GM12878 (cell line): ENCODE measurements around the gene KIAA1671. TPM values are rescaled to one million over a fixed set of nuclear protein-coding genes. Genes with fewer than 3 reads are reported as not detected.

Experiments
- ATAC-seq: fragments of 200-7000 bp; cut with Tn5 transposase; 3 replicates; pipeline ENCODE4 v1.9.1; 2020; ENCODE audit warnings: mild to moderate bottlenecking, moderate library complexity
- BruUV-seq: library from RNA; stranded (reverse); fragments of 400-500 nt; replicated peaks from 2 replicates; lab custom pipeline; 2021; lab: Mats Ljungman, UMichigan
- CTCF ChIA-PET: fragments of 300-600 bp; sonication (Branson Sonifier 250); formaldehyde crosslinking; extraction: SDS; loops from one replicate; lab custom pipeline; 2021; ENCODE audit warnings: inconsistent platforms; lab: Yijun Ruan, JAX
- POLR2A ChIA-PET: fragments of 350-600 bp; formaldehyde crosslinking; extraction: SDS; loops from one replicate; lab custom pipeline; 2021; ENCODE audit warnings: inconsistent platforms; lab: Charles Lee
- RAD21 ChIA-PET: fragments of 300-600 bp; sonication (Branson Sonifier 250); formaldehyde crosslinking; loops from one replicate; lab custom pipeline; 2023; ENCODE audit warnings: antibody characterized with exemption; ENCODE audit not compliant: unreplicated experiment; lab: Charles Lee
- SMC1A ChIA-PET: fragments of 300-600 bp; sonication (Branson Sonifier 250); formaldehyde crosslinking; loops from one replicate; lab custom pipeline; 2023; ENCODE audit not compliant: unreplicated experiment, uncharacterized antibody; lab: Charles Lee
- DNase-seq: peaks from one replicate; pipeline ENCODE4 v3.0.0-alpha.2; 2011; ENCODE audit warnings: low read depth, low spot score
- FAIRE-seq: peaks from 3 replicates; lab custom pipeline; 2011; peaks lifted over from hg19 to GRCh38; lab: Jason Lieb, UNC
- H2AFZ ChIP-seq: 2 replicates; pipeline ENCODE4 v1.6.0; 2011; ENCODE audit warnings: low read depth, low read length, control low read depth; ENCODE audit not compliant: control insufficient read depth
- H3K27ac ChIP-seq: 2 replicates; pipeline ENCODE4 v1.5.1; 2011; ENCODE audit warnings: control low read depth; ENCODE audit not compliant: control insufficient read depth, insufficient read depth
- H3K27me3 ChIP-seq, 2 experiments: replicated peaks in 1 of 2; 2 replicates each; pipeline versions ENCODE4 v1.6.0 to v1.6.1; 2011; ENCODE audit warnings: low read length in 1 of 2; ENCODE audit not compliant: control insufficient read depth in 2 of 2, insufficient read depth in 2 of 2
- H3K36me3 ChIP-seq, 2 experiments: 2 replicates each; pipeline ENCODE4 v1.5.1; 2011; ENCODE audit warnings: low read length in 1 of 2; ENCODE audit not compliant: control insufficient read depth in 2 of 2, insufficient read depth in 2 of 2
- H3K4me1 ChIP-seq: 2 replicates; pipeline ENCODE4 v1.6.1; 2011; ENCODE audit warnings: mild to moderate bottlenecking, low read length, moderate library complexity, mixed read lengths; ENCODE audit not compliant: control insufficient read depth, insufficient read depth
- H3K4me2 ChIP-seq: 2 replicates; pipeline ENCODE4 v1.6.0; 2011; ENCODE audit warnings: control low read depth; ENCODE audit not compliant: control insufficient read depth, insufficient read depth
- H3K4me3 ChIP-seq: fragments of 200-600 bp; sonication (generic); 2 replicates; pipeline ENCODE4 v1.5.1; 2016
- H3K79me2 ChIP-seq: 2 replicates; pipeline ENCODE4 v1.6.0; 2011; ENCODE audit warnings: low read length; ENCODE audit not compliant: control insufficient read depth, insufficient read depth
- H3K9ac ChIP-seq: 2 replicates; pipeline ENCODE4 v1.8.0; 2011; ENCODE audit warnings: low read length, control low read depth, mixed read lengths; ENCODE audit not compliant: control insufficient read depth, insufficient read depth
- H3K9me3 ChIP-seq: replicated peaks from 3 replicates; pipeline ENCODE4 v1.5.1; 2011; ENCODE audit warnings: mild to moderate bottlenecking, low read length; ENCODE audit not compliant: control insufficient read depth, insufficient read depth
- H4K20me1 ChIP-seq: 2 replicates; pipeline ENCODE4 v1.6.0; 2011; ENCODE audit not compliant: control insufficient read depth, insufficient read depth
- ATF2 ChIP-seq: IDR thresholded peaks from 2 replicates; pipeline ENCODE4 v1.6.1; 2012; ENCODE audit warnings: low read length, inconsistent platforms
- BRCA1 ChIP-seq: IDR thresholded peaks from 2 replicates; pipeline ENCODE4 v1.6.1; 2011; ENCODE audit warnings: low read depth, low read length, improper control_type of control experiment
- CEBPB ChIP-seq, 2 experiments: fragments of 150-350 bp in 1 of 2; IDR thresholded peaks; 2 replicates each; pipeline ENCODE4 v1.6.1; 2012 to 2014; ENCODE audit warnings: low read depth in 2 of 2, low read length in 2 of 2, borderline replicate concordance in 1 of 2, inconsistent platforms in 1 of 2
- CEBPZ ChIP-seq: fragments of 150-350 bp; IDR thresholded peaks from 2 replicates; pipeline ENCODE4 v1.6.1; 2016; ENCODE audit warnings: low read depth, low read length
- E2F8 ChIP-seq: fragments of 450-650 bp; IDR thresholded peaks from 2 replicates; pipeline ENCODE4 v1.6.1; 2018; ENCODE audit warnings: mild to moderate bottlenecking, low read depth, moderate library complexity; ENCODE audit not compliant: partially characterized antibody
- E4F1 ChIP-seq: fragments of 450-650 bp; IDR thresholded peaks from 2 replicates; pipeline ENCODE4 v1.6.1; 2018; ENCODE audit warnings: borderline replicate concordance, mild to moderate bottlenecking; ENCODE audit not compliant: partially characterized antibody
- EED ChIP-seq: sonication (generic); IDR thresholded peaks from 2 replicates; pipeline ENCODE4 v1.6.1; 2016; ENCODE audit warnings: antibody characterized with exemption, low read depth
- ELK1 ChIP-seq: IDR thresholded peaks from 2 replicates; pipeline ENCODE4 v1.6.1; 2012; ENCODE audit warnings: low read depth, low read length, improper control_type of control experiment
- EP300 ChIP-seq, 2 experiments: fragments of 150-350 bp in 1 of 2; IDR thresholded peaks; 2 replicates each; pipeline ENCODE4 v1.6.1; 2011 to 2012; ENCODE audit warnings: low read depth in 2 of 2, low read length in 2 of 2, borderline replicate concordance in 1 of 2, improper control_type of control experiment in 1 of 2, inconsistent platforms in 1 of 2; ENCODE audit not compliant: control insufficient read depth in 1 of 2
- MYB ChIP-seq: fragments of 150-350 bp; IDR thresholded peaks from 2 replicates; pipeline ENCODE4 v1.6.1; 2014; ENCODE audit warnings: mild to moderate bottlenecking, low read depth, low read length, borderline replicate concordance
- NFXL1 ChIP-seq: fragments of 450-650 bp; IDR thresholded peaks from 2 replicates; pipeline ENCODE4 v1.6.1; 2017; ENCODE audit warnings: antibody characterized with exemption, mild to moderate bottlenecking, borderline replicate concordance
- RUNX3 ChIP-seq: IDR thresholded peaks from 2 replicates; pipeline ENCODE4 v1.6.1; 2012; ENCODE audit warnings: low read length, inconsistent platforms
- WGBS: methylation state at CpG from one replicate; pipeline ENCODE4 v1.1.6; 2016; ENCODE audit warnings: low lambda C conversion rate; ENCODE audit not compliant: insufficient replicate concordance, insufficient coverage; ENCODE audit errors: missing lambda C conversion rate; 5-methylcytosine and 5-hydroxymethylcytosine counted together
- in situ Hi-C: fragments of 300-500 bp; cut with MboI; formaldehyde crosslinking; loops from 9 replicates; pipeline ENCODE4 v1.14.3; 2018; ENCODE audit warnings: mixed read lengths
- intact Hi-C: fragments of 100-400 bp; cut with micrococcal nuclease; formaldehyde crosslinking; loops from one replicate; pipeline ENCODE4 v1.14.2; 2022; ENCODE audit not compliant: unreplicated experiment
- polyA plus RNA-seq, 11 experiments: library from polyadenylated mRNA; depleted of rRNA in 4 of 11; unstranded in 6 of 11; stranded (reverse) in 5 of 11; fragments of >200 nt; fragmentation: Nextera tagmentation in 4 of 11; fragmentation: Illumina TruSeq in 1 of 11; extraction: Ambion mirVana in 4 of 11; extraction: Trizol in 1 of 11; gene quantifications; 1 replicate in 1 of 11; 2 replicates in 10 of 11; pipeline versions ENCODE4 v1.2.1 to v1.2.3, GENCODE V29; 2011 to 2016; ENCODE audit warnings: inconsistent platforms in 2 of 11, missing spikeins in 2 of 11, low read depth in 1 of 11
- total RNA-seq, 4 experiments: library from RNA; depleted of rRNA in 3 of 4; stranded (reverse); fragments of >200 nt in 3 of 4; fragmentation: Illumina TruSeq in 1 of 4; extraction: Trizol in 1 of 4; gene quantifications; 2 replicates each; pipeline versions ENCODE4 v1.2.1 to v1.2.3, GENCODE V29; 2013 to 2021

The KIAA1671 gene
- total and polyA plus RNA-seq, 10 of the 15 experiments (the other 5 are each of a cell fraction or from before 2014, with no cell fraction given), result 0.05 to 2.7 (median 0.33) TPM

- Histone ChIP-seq H3K27me3 (no peaks in the 10 kb centered on the region), H3K4me2 (no peak overlapping the region), H2AFZ (no peak overlapping the region), H3K9me3 (no peaks in the 10 kb centered on the region), H3K4me3 (no peak overlapping the region), H3K27ac (no peak overlapping the region), H3K9ac (no peak overlapping the region), H3K79me2 (no peaks in the 10 kb centered on the region), H3K4me1 (no peaks in the 10 kb centered on the region), H4K20me1 (no peaks in the 10 kb centered on the region), H3K36me3 (no peaks in the 10 kb centered on the region)
- CTCF ChIA-PET, result no interaction called here
- BruUV-seq, result no TSS peak
- FAIRE-seq (no peak), ATAC-seq (no peak), DNase-seq (no peak)
- 0% methylated on average over 1 of the region's 1 CpG for WGBS
- intact Hi-C loops, result no loop called here
- in situ Hi-C loops, result no loop called here
- SMC1A ChIA-PET, result no interaction called here
- POLR2A ChIA-PET, result no interaction called here
- RAD21 ChIA-PET, result interaction anchor here (1.3 kb wide), 1 partner anchor 36 kb away, joined by 4 read pairs; no protein-coding TSS in a partner anchor
- no peak for TF ChIP-seq RUNX3
- no peak for TF ChIP-seq NFXL1
- TF ChIP-seq EED, result no peak
- no peak for TF ChIP-seq E4F1
- no peak for TF ChIP-seq CEBPZ
- no peak for TF ChIP-seq CEBPB (IDR thresholded peaks at IDR 0.05; ENCODE audit: borderline replicate concordance in 1 of 2, low read depth in 2 of 2, low read length in 2 of 2)
- no peak for TF ChIP-seq MYB
- TF ChIP-seq EP300 (IDR thresholded peaks at IDR 0.05; ENCODE audit: borderline replicate concordance in 1 of 2, control insufficient read depth in 1 of 2, low read depth in 2 of 2, low read length in 2 of 2), result no peak
- TF ChIP-seq E2F8, result no peak
- no peak for TF ChIP-seq ELK1
- TF ChIP-seq BRCA1, result no peak
- TF ChIP-seq ATF2, result no peak
Observed at GRCh38 chr22:25146307-25146706, 193.8 kb downstream of the KIAA1671 start.
